EH (cell line): ENCODE measurements around the gene ADGRA1.

ENCODE experiments used
- DNase-seq: peaks from one replicate; pipeline ENCODE4 v3.0.0-alpha.2; 2015; ENCODE audit warnings: low read depth

Gene ADGRA1

DNA sequence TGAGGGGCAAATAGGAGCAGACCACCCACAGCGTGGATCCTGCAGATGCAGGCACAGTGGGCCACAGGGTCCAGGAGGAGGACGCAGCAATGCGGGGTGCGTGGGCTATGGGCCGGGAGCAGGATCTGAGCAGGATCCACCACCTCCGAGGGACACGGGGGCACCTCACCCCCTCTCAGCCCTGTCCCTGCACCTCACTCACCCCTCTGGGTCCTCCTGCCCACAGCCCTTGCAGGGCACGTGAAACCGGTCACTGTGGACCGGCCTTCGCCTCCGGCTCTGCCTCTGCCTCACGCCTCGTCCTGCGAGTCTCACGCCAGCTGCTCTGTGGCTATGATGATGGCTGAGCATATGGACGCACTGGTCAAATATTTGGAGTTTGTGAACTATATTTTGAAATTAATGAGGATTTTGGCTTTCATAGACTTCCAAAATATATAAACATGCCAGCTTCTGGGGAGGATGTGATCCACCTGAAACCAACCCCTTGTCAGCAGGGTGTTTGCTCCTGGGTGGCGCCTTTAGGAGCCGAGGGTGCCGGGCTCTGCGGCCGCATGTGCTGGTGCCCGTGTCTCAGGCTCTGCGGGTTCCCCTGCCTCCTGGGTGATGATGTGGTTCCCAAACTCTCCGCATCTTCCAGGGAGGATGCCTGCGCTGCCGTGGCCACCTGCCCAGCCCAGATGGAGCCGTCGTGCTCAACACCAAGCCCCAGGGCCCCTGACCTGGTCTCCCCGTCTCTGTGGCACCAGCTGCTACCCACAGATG, 11.3 kb upstream of the ADGRA1 start:
- no peak for DNase-seq

DNA sequence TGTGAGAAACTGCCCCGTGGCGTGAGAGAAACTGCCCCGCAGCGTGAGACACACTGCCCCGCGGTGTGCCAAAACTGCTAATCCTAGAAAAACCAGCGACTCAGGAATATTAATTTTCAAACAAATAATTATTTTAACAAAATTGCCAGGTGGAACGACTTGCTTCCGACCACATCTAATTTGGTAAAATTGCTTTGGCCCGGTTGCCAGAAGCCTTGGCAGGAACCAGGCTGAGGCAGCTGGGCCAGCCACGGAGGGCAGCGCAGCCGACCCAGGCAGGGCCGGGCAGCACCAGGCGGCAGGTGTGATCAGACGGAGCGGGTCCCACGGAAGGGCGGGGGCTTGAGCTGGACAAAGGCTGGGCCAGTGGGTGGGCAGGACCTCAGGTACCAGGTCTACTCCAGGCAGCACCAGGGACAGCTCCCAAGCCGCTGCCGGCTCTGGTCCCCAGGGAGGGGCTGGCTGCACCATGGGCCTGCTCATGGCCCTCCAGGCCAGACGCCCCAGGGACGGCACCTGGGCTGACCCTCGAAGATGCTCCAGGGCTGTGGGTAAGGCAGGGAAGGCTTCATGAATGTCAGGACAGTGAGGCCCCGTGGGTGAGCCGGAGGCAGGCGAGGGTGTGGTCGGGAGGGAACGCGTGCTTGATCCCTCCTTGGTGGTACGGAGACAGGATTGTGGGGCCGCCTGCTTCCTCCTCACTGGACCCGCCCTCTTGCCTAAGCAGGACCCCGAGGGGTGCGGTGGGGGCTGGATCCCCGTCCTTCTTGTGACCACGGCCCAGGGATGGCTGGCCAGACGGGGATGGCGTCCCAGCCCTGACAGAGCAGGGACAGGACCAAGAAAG, 7.7 kb upstream of the ADGRA1 start:
- DNase-seq, result no peak

DNA sequence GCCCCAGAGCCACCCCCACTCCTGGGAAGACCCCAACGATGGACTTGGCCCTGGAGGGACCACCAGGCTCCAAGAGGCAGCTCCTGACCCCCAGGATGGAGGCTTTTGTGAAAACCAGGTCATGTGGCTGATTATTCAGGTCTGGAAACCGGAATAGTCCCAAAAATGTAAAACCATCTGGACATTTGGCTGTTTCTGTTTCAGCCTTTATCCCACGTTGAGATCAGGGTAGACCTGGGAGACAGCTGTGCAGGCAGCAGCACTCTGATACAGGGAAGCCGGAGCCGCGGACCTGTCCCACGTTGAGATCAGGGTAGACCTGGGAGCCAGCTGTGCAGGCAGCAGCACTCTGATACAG, 7.1 kb upstream of the ADGRA1 start:
- no peak for DNase-seq

DNA sequence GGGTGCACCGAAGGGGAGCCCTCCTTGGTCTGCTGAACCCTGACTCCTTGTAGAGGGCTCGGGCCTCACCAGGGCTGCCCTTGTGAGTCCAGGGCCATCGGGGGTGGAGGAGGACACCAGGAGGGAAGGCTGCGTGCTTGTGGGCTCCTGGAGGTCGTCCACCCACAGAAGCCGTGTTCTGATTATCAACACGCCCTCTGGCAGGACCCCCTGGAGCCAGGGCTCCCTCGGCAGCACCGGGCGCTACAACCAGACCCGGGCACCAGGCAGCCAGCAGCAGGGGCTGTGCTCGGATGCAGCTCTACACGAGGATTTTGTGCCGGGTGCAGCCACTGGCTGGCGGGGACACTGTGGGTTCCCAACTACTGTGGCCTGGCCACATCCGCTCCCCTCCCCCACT, 6.1 kb upstream of the ADGRA1 start:
- no peak for DNase-seq

DNA sequence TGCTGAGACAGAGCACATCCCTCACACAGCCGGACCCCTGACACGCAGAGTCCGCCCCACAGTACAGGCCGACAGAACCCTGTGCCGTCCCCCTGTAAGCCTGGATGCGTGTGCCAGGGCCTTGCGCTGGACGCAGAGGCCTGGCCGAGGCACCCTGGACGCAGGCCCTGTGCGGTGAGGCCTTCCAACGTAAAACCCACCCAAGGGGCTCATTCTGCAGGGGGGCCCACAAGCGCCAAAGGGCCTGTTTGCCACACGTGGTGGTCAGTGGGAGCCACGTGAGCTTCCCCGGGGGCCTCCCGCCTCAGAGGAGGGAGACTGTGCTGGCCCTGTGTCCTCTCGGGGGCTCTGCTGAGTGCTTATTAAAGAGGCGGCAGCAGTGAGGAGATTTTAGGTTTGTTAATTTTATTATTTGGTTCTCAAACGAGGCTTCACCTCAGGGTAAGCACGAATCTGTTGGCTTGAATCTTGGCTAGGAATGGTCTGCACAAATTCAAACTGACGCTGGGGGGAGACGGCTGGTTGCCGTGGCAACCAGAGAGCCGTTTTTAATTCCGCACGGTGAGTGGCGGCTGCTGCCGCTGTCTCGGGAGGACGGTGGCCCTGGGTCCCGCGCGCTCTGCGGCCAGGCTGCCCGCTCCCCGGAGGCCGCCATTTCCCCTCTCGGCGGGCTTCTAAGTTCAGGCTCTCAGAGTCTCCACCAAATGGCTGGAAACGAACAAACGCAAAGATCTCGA, 4.9 kb upstream of the ADGRA1 start:
- DNase-seq, result no peak

- DNase-seq, result no peak
Measured at GRCh38 chr10:133083422-133084100, 4.2 kb upstream of the ADGRA1 start.

- DNase-seq, result no peak
Measured at GRCh38 chr10:133084491-133084890, 3.2 kb upstream of the ADGRA1 start.

DNA sequence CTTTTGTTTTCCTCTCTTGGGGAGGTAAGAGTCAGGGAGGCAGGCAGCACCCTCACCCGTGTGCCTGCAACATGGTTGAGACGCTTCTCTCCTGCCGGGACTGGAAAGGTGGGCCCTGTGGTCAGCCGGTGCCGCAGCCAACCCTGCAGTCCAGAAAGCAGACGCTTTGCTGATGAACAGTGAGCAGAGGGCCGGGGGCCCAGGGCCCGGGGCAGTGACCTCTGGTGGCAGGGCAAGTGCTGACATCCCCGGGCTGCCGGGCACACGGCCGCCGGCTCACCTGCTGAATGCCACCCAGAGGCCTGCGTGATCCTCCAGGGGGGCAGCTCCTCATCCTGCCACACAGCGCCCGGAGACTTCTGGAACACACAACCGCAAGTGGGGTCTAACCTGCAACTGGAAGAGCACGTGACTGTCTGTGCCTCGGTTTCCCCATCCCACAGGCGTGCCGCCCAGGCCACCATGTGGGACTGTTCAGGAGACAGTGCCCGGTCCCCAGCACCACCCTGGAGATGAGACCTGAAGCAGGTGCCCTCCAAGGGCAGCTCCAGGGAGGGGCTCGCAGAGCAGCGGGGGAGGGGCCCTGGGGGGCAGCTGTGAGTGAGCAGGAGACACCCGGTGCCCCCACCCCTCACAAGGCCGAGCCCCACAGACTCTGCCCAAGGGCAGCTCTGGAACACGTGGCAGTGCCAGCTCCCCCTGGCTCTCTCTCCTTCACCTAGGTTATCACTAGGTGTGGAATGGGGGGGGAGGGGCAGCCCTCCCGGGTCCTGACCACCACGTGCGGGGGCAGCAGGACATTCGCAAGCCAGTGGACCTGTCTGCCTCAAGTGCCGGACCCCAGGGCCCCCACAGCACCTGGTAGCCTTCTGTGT, 2.2 kb upstream of the ADGRA1 start:
- DNase-seq, result no peak

GRCh38 chr10:133086247-133086646, 1.5 kb upstream of the ADGRA1 start:
- DNase-seq, result no peak

- DNase-seq, result no peak
Measured at GRCh38 chr10:133087045-133087678, 562 bp upstream of the ADGRA1 start.

DNA sequence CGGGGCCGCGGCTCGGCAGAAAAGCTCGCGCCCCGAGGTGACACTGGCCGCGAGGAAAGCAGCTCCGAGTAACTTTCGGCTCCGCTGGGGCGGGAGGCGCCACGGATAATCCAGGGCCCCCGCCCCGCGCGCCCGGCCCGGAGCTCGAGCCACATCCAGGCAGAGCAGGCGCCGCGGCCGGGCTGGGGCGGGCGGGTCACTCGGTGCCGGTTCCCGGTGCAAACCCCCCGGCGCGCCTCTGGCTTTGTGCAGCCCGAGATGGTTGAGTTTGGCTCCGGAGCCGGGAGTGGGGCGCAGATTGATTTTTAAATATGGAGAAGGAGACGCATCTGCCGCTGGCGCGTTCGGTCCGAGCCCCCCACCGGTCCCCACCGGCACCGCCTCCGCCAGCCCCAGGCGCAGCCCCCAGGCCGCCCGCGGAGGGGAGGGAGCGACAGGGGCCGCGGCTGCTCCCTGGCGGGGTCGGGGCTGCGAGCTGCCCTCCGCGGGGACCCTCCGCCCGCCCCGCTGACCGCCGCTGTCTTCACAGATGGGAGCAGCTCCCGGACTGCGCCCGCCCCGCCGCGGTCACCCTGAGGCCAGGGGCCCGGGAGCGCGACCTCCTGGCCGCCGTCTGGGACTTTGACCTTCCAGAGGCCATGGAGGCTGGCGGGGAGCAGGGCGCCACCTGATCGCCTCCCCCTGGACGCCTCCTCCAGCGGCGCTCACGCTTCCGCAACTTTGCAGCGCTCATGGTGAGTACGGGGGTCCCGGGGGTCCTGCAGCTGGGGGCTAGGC, 643 bp downstream of the ADGRA1 start:
- DNase-seq, result no peak

- no peak for DNase-seq
Measured at GRCh38 chr10:133088956-133089800, 1.5 kb downstream of the ADGRA1 start.

DNA sequence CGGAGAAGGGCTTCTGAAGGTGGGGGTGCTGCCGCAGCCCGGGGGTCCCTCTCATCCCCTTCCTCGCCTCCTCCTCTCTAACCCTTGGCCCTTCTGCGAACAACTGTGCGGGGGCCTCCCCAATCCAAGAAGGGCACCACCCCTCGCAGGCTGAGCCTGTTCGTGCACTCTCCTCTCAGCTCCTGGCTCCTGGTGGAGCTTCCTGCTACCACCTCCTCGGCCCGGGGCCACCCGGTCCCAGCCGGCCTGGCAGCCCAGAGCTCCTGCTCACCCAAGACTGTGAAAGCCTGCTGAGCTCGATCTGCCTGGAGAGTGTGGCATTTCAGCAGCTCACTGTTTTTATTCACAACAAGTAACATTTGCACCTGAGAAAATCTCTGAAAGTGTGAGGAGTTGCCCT, 2.4 kb downstream of the ADGRA1 start:
- no peak for DNase-seq

GRCh38 chr10:133090654-133091053, 2.9 kb downstream of the ADGRA1 start:
- DNase-seq, result no peak

- no peak for DNase-seq
Measured at GRCh38 chr10:133091316-133091715, 3.6 kb downstream of the ADGRA1 start.

GRCh38 chr10:133093291-133093690, 5.6 kb downstream of the ADGRA1 start:
- no peak for DNase-seq

GRCh38 chr10:133094286-133094685, 6.6 kb downstream of the ADGRA1 start:
- DNase-seq, result no peak

- no peak for DNase-seq
Measured at GRCh38 chr10:133094866-133095265, 7.1 kb downstream of the ADGRA1 start.

DNA sequence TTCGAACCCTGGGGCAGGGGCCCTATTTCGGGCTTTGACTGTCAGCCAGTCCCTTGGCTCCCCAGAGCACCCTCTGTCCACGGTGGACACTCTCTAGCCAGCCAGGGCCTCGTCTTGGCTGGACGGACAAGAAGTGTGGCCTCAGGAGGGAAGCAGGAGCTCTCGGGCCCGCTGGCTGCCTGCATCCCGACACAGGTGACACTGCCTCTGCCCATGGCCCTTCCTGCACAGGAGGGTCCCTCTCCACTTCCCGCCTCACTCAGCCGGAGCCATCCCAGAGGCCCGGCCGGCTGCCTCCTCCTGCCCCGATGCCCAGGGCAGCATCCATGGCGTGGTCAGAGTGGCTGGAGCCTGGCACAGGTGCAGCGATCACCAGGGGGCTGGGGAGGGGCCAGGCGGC, 7.9 kb downstream of the ADGRA1 start:
- no peak for DNase-seq
